ENCODE results near the gene PRDM16. TPM values are rescaled to one million over a fixed set of nuclear protein-coding genes. Genes with fewer than 3 reads are reported as not detected.

PRDM16 gene
- polyA plus RNA-seq, 3 donors, result not detected

GRCh38 chr1:3333903-3334302 lies 264.9 kb downstream of the PRDM16 start:
- Mint-ChIP-seq H3K27ac (no peak overlapping the region), H3K4me3 (no peak overlapping the region), H3K36me3 (no peaks in the 10 kb centered on the region), H3K27me3 (ENCODE audit: low read depth in 3 of 3) (peaks cover 0 to 3% (median 1%) of the 10 kb centered on the region in 3 donors), H3K9me3 (peaks cover 0 to 2% (median 0%) of the 10 kb centered on the region in 7 donors), H3K4me1 (no peaks in the 10 kb centered on the region)
- no peaks in the 10 kb centered on the region for H3K36me3 ChIP-seq (replicated peaks in 1 of 2; ENCODE audit: control insufficient read depth in 1 of 2, insufficient read depth in 2 of 2, low read length in 2 of 2)
- intact Hi-C loops (cut with micrococcal nuclease), result no loop called here
- H3K4me2 ChIP-seq (replicated peaks; ENCODE audit: extremely low read depth, low read length, poor library complexity, severe bottlenecking), result no peak overlapping the region
- H3K4me3 ChIP-seq (replicated peaks in 1 of 3; ENCODE audit: low read depth in 2 of 3, low read length in 3 of 3), result no peak overlapping the region
- DNase-seq, result no peak
- no peaks in the 10 kb centered on the region for H3K79me2 ChIP-seq (ENCODE audit: insufficient read depth, low read length)
- WGBS (ENCODE audit: insufficient coverage), result 85% methylated on average over 8 of the region's 9 CpGs
- H3K27me3 ChIP-seq (ENCODE audit: control insufficient read depth in 2 of 2, insufficient read depth in 2 of 2, low read length in 2 of 2), result no peaks in the 10 kb centered on the region
- peaks cover 7 to 16% of the 10 kb centered on the region in 2 donors for H3K9me3 ChIP-seq (replicated peaks in 1 of 2; ENCODE audit: control insufficient read depth in 1 of 2, insufficient read depth in 1 of 2, low read length in 2 of 2)
- H3K9ac ChIP-seq (ENCODE audit: insufficient read depth, low read length, poor library complexity, severe bottlenecking), result no peak overlapping the region
- no peak overlapping the region for H2AFZ ChIP-seq (ENCODE audit: insufficient read depth, low read depth, low read length, poor library complexity, severe bottlenecking)
- H3K27ac ChIP-seq (ENCODE audit: low read depth in 1 of 2, low read length in 2 of 2), result no peak overlapping the region
- TF ChIP-seq CTCF (IDR thresholded peaks at IDR 0.05), result no peak
- no peaks in the 10 kb centered on the region for H3K4me1 ChIP-seq (ENCODE audit: control insufficient read depth in 1 of 2, insufficient read depth in 2 of 2, low read length in 2 of 2)
- H4K20me1 ChIP-seq (ENCODE audit: insufficient read depth, low read length), result no peaks in the 10 kb centered on the region

- H3K79me2 ChIP-seq (ENCODE audit: insufficient read depth, low read length), result no peaks in the 10 kb centered on the region
- no peak overlapping the region for H3K4me2 ChIP-seq (replicated peaks; ENCODE audit: extremely low read depth, low read length, poor library complexity, severe bottlenecking)
- Mint-ChIP-seq H3K27me3 (ENCODE audit: low read depth in 3 of 3) (peaks cover 0 to 7% (median 1%) of the 10 kb centered on the region in 3 donors), H3K4me1 (no peaks in the 10 kb centered on the region), H3K27ac (no peak overlapping the region), H3K36me3 (no peaks in the 10 kb centered on the region), H3K9me3 (peaks cover 0 to 2% (median 0%) of the 10 kb centered on the region in 7 donors), H3K4me3 (no peak overlapping the region)
- H4K20me1 ChIP-seq (ENCODE audit: insufficient read depth, low read length), result no peaks in the 10 kb centered on the region
- H3K27me3 ChIP-seq (ENCODE audit: control insufficient read depth in 2 of 2, insufficient read depth in 2 of 2, low read length in 2 of 2), result no peaks in the 10 kb centered on the region
- no peak overlapping the region for H2AFZ ChIP-seq (ENCODE audit: insufficient read depth, low read depth, low read length, poor library complexity, severe bottlenecking)
- 74% methylated on average over 6 of the region's 7 CpGs for WGBS (ENCODE audit: insufficient coverage)
- no peak overlapping the region for H3K9ac ChIP-seq (ENCODE audit: insufficient read depth, low read length, poor library complexity, severe bottlenecking)
- DNase-seq, result no peak
- no peaks in the 10 kb centered on the region for H3K4me1 ChIP-seq (ENCODE audit: control insufficient read depth in 1 of 2, insufficient read depth in 2 of 2, low read length in 2 of 2)
- H3K36me3 ChIP-seq (replicated peaks in 1 of 2; ENCODE audit: control insufficient read depth in 1 of 2, insufficient read depth in 2 of 2, low read length in 2 of 2), result no peaks in the 10 kb centered on the region
- H3K4me3 ChIP-seq (replicated peaks in 1 of 3; ENCODE audit: low read depth in 2 of 3, low read length in 3 of 3), result no peak overlapping the region
- no peak for TF ChIP-seq CTCF (IDR thresholded peaks at IDR 0.05)
- peaks cover 7 to 16% of the 10 kb centered on the region in 2 donors for H3K9me3 ChIP-seq (replicated peaks in 1 of 2; ENCODE audit: control insufficient read depth in 1 of 2, insufficient read depth in 1 of 2, low read length in 2 of 2)
- intact Hi-C loops (cut with micrococcal nuclease), result no loop called here
- no peak overlapping the region for H3K27ac ChIP-seq (ENCODE audit: low read depth in 1 of 2, low read length in 2 of 2)
Measured at GRCh38 chr1:3334366-3334765, 265.4 kb downstream of the PRDM16 start.

Measured in CD14-positive monocyte (primary cell).